A549 (cell line): ENCODE results near the gene SRSF7. TPM values are rescaled to one million over a fixed set of nuclear protein-coding genes. Genes with fewer than 3 reads are reported as not detected.
"Not testable (repeated sequence)": the region's sequence is repeated elsewhere in the genome, so short reads cannot be mapped to it uniquely, and the experiment has no call there.

Experiments used
- ATAC-seq, 2 experiments: fragments of 200-7000 bp in 1 of 2; fragments of >200 bp in 1 of 2; cut with Nextera tagmentation in 1 of 2; cut with Tn5 transposase in 1 of 2; 3 replicates each; pipeline versions ENCODE4 v1.8.0 to v1.9.1; 2018 to 2020; ENCODE audit warnings: mild to moderate bottlenecking in 1 of 2, moderate library complexity in 1 of 2
- CTCF ChIA-PET: fragments of 300-600 bp; sonication (Branson Sonifier 250); formaldehyde crosslinking; extraction: SDS; loops from one replicate; lab custom pipeline; 2021; ENCODE audit warnings: antibody characterized with exemption, inconsistent platforms; lab: Yijun Ruan, JAX
- POLR2A ChIA-PET: fragments of 350-600 bp; formaldehyde crosslinking; extraction: SDS; loops from one replicate; lab custom pipeline; 2021; ENCODE audit warnings: antibody characterized with exemption, inconsistent platforms; lab: Yijun Ruan, JAX
- DNase-seq, 2 experiments: peaks; one replicate each; pipeline versions ENCODE4 v3.0.0 to v3.0.0-alpha.2; 2011 to 2016; ENCODE audit warnings: low read depth in 1 of 2, low spot score in 1 of 2
- FAIRE-seq: peaks from 2 replicates; lab custom pipeline; 2011; peaks lifted over from hg19 to GRCh38; lab: Jason Lieb, UNC
- H3K27ac ChIP-seq, 2 experiments: fragments of >200 bp; sonication (Bioruptor Twin); formaldehyde crosslinking; 3 replicates each; pipeline ENCODE4 v1.5.1; 2016 to 2017
- H3K4me1 ChIP-seq: fragments of >200 bp; sonication (Bioruptor Twin); formaldehyde crosslinking; 3 replicates; pipeline ENCODE4 v1.6.1; 2016
- H3K4me2 ChIP-seq: fragments of >200 bp; sonication (Bioruptor Twin); formaldehyde crosslinking; 3 replicates; pipeline ENCODE4 v1.6.1; 2016
- H3K4me3 ChIP-seq: fragments of >200 bp; sonication (Bioruptor Twin); formaldehyde crosslinking; 3 replicates; pipeline ENCODE4 v1.5.1; 2016
- H3K9me3 ChIP-seq: fragments of >200 bp; sonication (Bioruptor Twin); formaldehyde crosslinking; 3 replicates; pipeline ENCODE4 v1.6.1; 2016
- CEBPB ChIP-seq, 2 experiments: fragments of >200 bp in 1 of 2; sonication (Bioruptor Twin) in 1 of 2; formaldehyde crosslinking in 1 of 2; IDR thresholded peaks; 2 replicates each; pipeline ENCODE4 v1.6.1; 2012 to 2016
- EHF ChIP-seq: fragments of 250-450 bp; sonication (Bioruptor Pico); IDR thresholded peaks from 2 replicates; pipeline ENCODE4 v1.5.0; 2020; ENCODE audit warnings: mild to moderate bottlenecking
- EHMT2 ChIP-seq: fragments of 200-600 bp; sonication (generic); IDR thresholded peaks from 2 replicates; pipeline ENCODE4 v1.6.1; 2016; ENCODE audit warnings: antibody characterized with exemption, low read depth, mild to moderate bottlenecking, moderate library complexity
- ESRRA ChIP-seq: fragments of 150-350 bp; IDR thresholded peaks from 2 replicates; pipeline ENCODE4 v1.6.1; 2014; ENCODE audit warnings: mild to moderate bottlenecking, low read length, borderline replicate concordance
- FOSL2 ChIP-seq, 2 experiments: fragments of 450-650 bp in 1 of 2; fragments of >200 bp in 1 of 2; sonication (Bioruptor Twin) in 1 of 2; formaldehyde crosslinking; IDR thresholded peaks; 2 replicates each; pipeline versions ENCODE4 v1.5.0 to v1.6.1; 2016 to 2020; ENCODE audit warnings: mild to moderate bottlenecking in 1 of 2, moderate library complexity in 1 of 2
- GATA3 ChIP-seq: IDR thresholded peaks from 2 replicates; pipeline ENCODE4 v1.6.1; 2012; ENCODE audit warnings: borderline replicate concordance
- HOXB13 ChIP-seq: fragments of 250-450 bp; sonication (Bioruptor Pico); IDR thresholded peaks from 2 replicates; pipeline ENCODE4 v1.5.0; 2020; ENCODE audit warnings: low read depth, mild to moderate bottlenecking, moderate library complexity
- JUN ChIP-seq, 2 experiments: fragments of >200 bp; sonication (Bioruptor Twin); formaldehyde crosslinking; IDR thresholded peaks; 2 replicates in 1 of 2; 3 replicates in 1 of 2; pipeline ENCODE4 v1.6.1; 2016 to 2017
- JUNB ChIP-seq: fragments of >200 bp; sonication (Bioruptor Twin); formaldehyde crosslinking; IDR thresholded peaks from 2 replicates; pipeline ENCODE4 v1.6.1; 2016
- KDM1A ChIP-seq: fragments of 200-600 bp; sonication (generic); IDR thresholded peaks from 2 replicates; pipeline ENCODE4 v1.6.1; 2016; ENCODE audit warnings: low read depth, mild to moderate bottlenecking
- KDM5A ChIP-seq: fragments of 200-600 bp; sonication (generic); IDR thresholded peaks from 2 replicates; pipeline ENCODE4 v1.6.1; 2016; ENCODE audit warnings: antibody characterized with exemption, mild to moderate bottlenecking
- NPAS2 ChIP-seq: fragments of 250-450 bp; sonication (Bioruptor Pico); IDR thresholded peaks from 2 replicates; pipeline ENCODE4 v1.8.0; 2022; ENCODE audit warnings: mild to moderate bottlenecking, moderate library complexity, borderline replicate concordance
- RAD21 ChIP-seq, 2 experiments: fragments of >200 bp in 1 of 2; sonication (Bioruptor Twin) in 1 of 2; formaldehyde crosslinking in 1 of 2; IDR thresholded peaks in 1 of 2; conservative IDR thresholded peaks in 1 of 2; 2 replicates in 1 of 2; 3 replicates in 1 of 2; pipeline ENCODE4 v1.6.1; 2012 to 2018; ENCODE audit warnings: inconsistent platforms in 1 of 2
- SMC3 ChIP-seq: fragments of >200 bp; sonication (Bioruptor Twin); formaldehyde crosslinking; IDR thresholded peaks from 3 replicates; pipeline ENCODE4 v1.6.1; 2018; ENCODE audit warnings: inconsistent platforms
- SREBF2 ChIP-seq: fragments of 450-650 bp; IDR thresholded peaks from 2 replicates; pipeline ENCODE4 v1.6.1; 2014; ENCODE audit warnings: mild to moderate bottlenecking, moderate library complexity
- TP53 ChIP-seq: fragments of 250-450 bp; sonication (Bioruptor Pico); IDR thresholded peaks from 2 replicates; pipeline ENCODE4 v1.5.0; 2021; ENCODE audit warnings: mild to moderate bottlenecking, moderate library complexity
- ZFP36 ChIP-seq: fragments of 450-650 bp; IDR thresholded peaks from 2 replicates; pipeline ENCODE4 v1.6.1; 2014; ENCODE audit warnings: borderline replicate concordance; ENCODE audit not compliant: partially characterized antibody
- WGBS: methylation state at CpG from one replicate; pipeline ENCODE4 v1.1.6; 2017; ENCODE audit errors: missing lambda C conversion rate; 5-methylcytosine and 5-hydroxymethylcytosine counted together
- polyA plus RNA-seq, 4 experiments: library from polyadenylated mRNA; depleted of rRNA in 3 of 4; stranded (reverse); fragments of >200 nt; fragmentation: RNase III in 1 of 4; extraction: RNeasy Plus Mini Kit Qiagen cat#74134 plus additional on column Dnase treatment in 1 of 4; gene quantifications; 2 replicates in 3 of 4; 3 replicates in 1 of 4; pipeline ENCODE4 v1.2.3, GENCODE V29; 2011 to 2017
- TF ChIP-seq, protein P1 (sequence below): fragments of 150-350 bp; IDR thresholded peaks from 2 replicates; pipeline ENCODE4 v1.6.1; 2014; ENCODE audit warnings: low read depth, mild to moderate bottlenecking, low read length
- TF ChIP-seq, protein P2 (sequence below): IDR thresholded peaks from 2 replicates; pipeline ENCODE4 v1.6.1; 2012; ENCODE audit warnings: low read depth, borderline replicate concordance
- TF ChIP-seq, protein P3 (sequence below): fragments of 450-650 bp; IDR thresholded peaks from 2 replicates; pipeline ENCODE4 v1.6.1; 2014; ENCODE audit warnings: antibody characterized with exemption

Gene SRSF7
- polyA plus RNA-seq, 2 of the 4 experiments (the other 2 are of a cell fraction): 397 to 544 TPM

DNA sequence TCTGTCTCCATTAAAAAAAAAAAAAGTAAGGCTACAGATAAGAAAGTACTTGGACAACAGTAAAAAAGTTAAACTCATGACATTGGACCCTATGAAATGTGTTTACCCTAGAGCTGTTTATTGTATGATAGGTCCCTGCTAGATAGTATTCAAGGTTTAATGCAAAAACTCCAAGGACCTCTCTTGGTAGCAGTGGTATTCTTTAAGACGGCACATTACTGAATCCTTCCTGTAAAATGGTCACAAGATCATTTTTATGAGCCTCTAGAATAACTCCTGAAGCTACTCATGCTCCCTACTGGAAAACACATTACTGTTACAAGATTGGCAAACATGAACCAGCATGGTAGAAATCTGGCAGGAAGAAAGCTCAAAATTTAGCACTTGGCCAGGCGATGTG, 46.5 kb downstream of the SRSF7 start:
- no peak for ATAC-seq
- H3K27ac ChIP-seq: no peak overlapping the region
- DNase-seq: no peak
- WGBS: 88% methylated on average over 2 of the region's 2 CpGs
- H3K4me2 ChIP-seq: no peak overlapping the region
- no peak overlapping the region for H3K4me3 ChIP-seq
- POLR2A ChIA-PET: interaction anchor here (1.1 to 1.3 kb wide), 2 partner anchors 9 to 103 kb away, joined by 3 to 4 read pairs; no protein-coding TSS in a partner anchor
- H3K4me1 ChIP-seq: 0 out of 3 replicates have a peak, but pooled peaks cover 3% of the 10 kb centered on the region
- no peak for TF ChIP-seq JUNB
- TF ChIP-seq GATA3: no peak
- no peak for TF ChIP-seq SMC3
- peaks cover 2% of the 10 kb centered on the region; the same call in 1 of the 3 replicates for H3K9me3 ChIP-seq
- CTCF ChIA-PET: interaction anchor here (0.8 to 2.1 kb wide), 5 partner anchors 9 to 168 kb away, joined by 3 to 6 read pairs (median 5); partner anchors contain the start of gene HNRNPLL
- FAIRE-seq: no peak

DNA sequence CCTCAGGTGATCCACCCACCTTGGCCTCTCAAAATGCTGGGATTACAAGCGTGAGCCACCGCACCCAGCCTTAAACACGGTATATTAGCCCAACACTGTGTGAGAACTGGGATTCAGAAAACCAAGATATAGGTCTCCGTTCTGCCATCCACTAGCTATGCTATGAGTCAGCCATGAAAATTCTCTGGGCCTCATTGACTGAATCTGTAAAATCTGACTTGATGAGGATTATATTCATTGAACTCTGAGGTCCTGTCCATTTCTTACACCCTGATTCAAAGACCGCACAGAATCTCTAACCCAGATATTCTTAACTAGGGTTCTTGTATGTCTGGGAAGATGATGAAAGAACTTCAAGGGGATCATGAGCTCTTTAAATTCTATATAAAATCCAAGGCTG, 47.8 kb downstream of the SRSF7 start:
- not testable (repeated sequence) for DNase-seq, ATAC-seq, H3K4me2 ChIP-seq, H3K4me1 ChIP-seq, H3K9me3 ChIP-seq, H3K27ac ChIP-seq, H3K4me3 ChIP-seq, FAIRE-seq
- WGBS: 96% methylated on average over 5 of the region's 5 CpGs
- ChIA-PET POLR2A (interaction anchor here (2.1 kb wide), 1 partner anchor 48 kb away, joined by 7 read pairs; the partner anchor contains the start of gene SRSF7), CTCF (interaction anchor here (1.2 to 1.4 kb wide), 2 partner anchors 15 to 99 kb away, joined by 3 to 4 read pairs; no protein-coding TSS in a partner anchor)

DNA sequence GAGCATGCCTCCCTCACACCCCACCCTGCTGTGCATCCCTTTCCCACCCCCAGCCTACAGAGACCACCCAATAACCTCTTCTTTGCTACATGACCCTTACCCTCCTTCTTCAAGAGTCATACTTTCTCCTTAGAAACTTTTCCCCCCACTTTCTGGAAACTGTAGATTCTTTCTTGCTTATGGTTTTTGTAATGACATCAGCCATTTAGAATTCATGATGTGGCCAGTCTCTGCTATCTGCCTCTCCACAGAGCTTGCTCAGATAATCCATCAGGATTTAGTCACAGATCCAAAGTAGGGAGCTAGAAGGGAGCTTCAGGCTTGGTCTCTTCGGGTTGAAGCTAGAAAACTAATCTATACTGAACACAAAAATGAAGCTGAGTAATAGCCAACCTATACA, 48.7 kb downstream of the SRSF7 start:
- POLR2A ChIA-PET: interaction anchor here (0.6 to 2.1 kb wide), 2 partner anchors 49 to 161 kb away, joined by 5 to 7 read pairs; partner anchors contain the start of gene SRSF7
- 0 out of 3 replicates have a peak, but pooled peaks cover 3% of the 10 kb centered on the region for H3K4me1 ChIP-seq
- CTCF ChIA-PET: no interaction called here
- H3K9me3 ChIP-seq: peaks cover 2% of the 10 kb centered on the region; the same call in 1 of the 3 replicates
- peak overlapping the region in 1 of 2 experiments; percentile 43; a peak in 2 of 6 replicates for H3K27ac ChIP-seq
- TF ChIP-seq, protein P1, sequence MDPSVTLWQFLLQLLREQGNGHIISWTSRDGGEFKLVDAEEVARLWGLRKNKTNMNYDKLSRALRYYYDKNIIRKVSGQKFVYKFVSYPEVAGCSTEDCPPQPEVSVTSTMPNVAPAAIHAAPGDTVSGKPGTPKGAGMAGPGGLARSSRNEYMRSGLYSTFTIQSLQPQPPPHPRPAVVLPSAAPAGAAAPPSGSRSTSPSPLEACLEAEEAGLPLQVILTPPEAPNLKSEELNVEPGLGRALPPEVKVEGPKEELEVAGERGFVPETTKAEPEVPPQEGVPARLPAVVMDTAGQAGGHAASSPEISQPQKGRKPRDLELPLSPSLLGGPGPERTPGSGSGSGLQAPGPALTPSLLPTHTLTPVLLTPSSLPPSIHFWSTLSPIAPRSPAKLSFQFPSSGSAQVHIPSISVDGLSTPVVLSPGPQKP: no peak
- TF ChIP-seq CEBPB (IDR thresholded peaks at IDR 0.05): no peak
- TF ChIP-seq KDM5A: no peak
- TF ChIP-seq, protein P2, sequence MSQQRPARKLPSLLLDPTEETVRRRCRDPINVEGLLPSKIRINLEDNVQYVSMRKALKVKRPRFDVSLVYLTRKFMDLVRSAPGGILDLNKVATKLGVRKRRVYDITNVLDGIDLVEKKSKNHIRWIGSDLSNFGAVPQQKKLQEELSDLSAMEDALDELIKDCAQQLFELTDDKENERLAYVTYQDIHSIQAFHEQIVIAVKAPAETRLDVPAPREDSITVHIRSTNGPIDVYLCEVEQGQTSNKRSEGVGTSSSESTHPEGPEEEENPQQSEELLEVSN: no peak
- TF ChIP-seq EHF: no peak
- TF ChIP-seq EHMT2: no peak
- TF ChIP-seq RAD21 (conservative IDR thresholded peaks at IDR 0.05 in 1 of 2, IDR thresholded peaks at IDR 0.05 in 1 of 2): no peak
- TF ChIP-seq FOSL2 (IDR thresholded peaks at IDR 0.05): no peak
- TF ChIP-seq FOSL2 (CRISPR knock-in tag; IDR thresholded peaks at IDR 0.05): no peak
- TF ChIP-seq JUN (IDR thresholded peaks at IDR 0.05): no peak
- TF ChIP-seq TP53: no peak
- TF ChIP-seq SREBF2: no peak
- TF ChIP-seq NPAS2 (CRISPR knock-in tag): no peak
- DNase-seq (peak in 1 of 2 experiments; percentile 16), FAIRE-seq (no peak), ATAC-seq (no peak)
- H3K4me3 ChIP-seq: no peak overlapping the region
- WGBS: 87% methylated on average over 1 of the region's 1 CpG
- H3K4me2 ChIP-seq: peak overlapping the region; percentile 0; the same call in 2 of the 3 replicates

DNA sequence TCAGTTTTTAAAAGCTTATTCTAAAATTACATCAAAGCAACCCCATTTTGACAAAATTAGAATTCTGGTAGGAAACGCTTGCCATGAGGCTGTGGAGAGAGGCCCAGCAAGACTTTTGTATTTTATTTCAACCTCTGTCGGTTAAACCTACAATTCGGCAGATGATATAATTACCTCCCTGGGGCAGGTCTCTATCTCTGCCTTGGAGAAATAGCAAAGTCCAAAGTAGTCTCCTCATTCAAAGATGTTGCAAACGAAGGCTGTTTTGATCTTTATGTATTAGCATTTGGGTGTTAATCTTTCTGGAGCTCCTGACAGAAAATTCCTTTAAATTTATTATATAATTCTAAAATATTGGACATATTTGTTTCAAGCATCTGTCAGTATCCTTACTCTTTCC, 49.6 kb downstream of the SRSF7 start:
- ATAC-seq (no peak), FAIRE-seq (no peak), DNase-seq (no peak)
- POLR2A ChIA-PET: no interaction called here
- CTCF ChIA-PET: interaction anchor here (0.6 to 1.5 kb wide), 2 partner anchors 98 to 119 kb away, joined by 3 to 4 read pairs; no protein-coding TSS in a partner anchor
- 0 out of 3 replicates have a peak, but pooled peaks cover 3% of the 10 kb centered on the region for H3K4me1 ChIP-seq
- no peak overlapping the region for H3K4me3 ChIP-seq
- H3K4me2 ChIP-seq: no peak overlapping the region
- no peak for TF ChIP-seq ESRRA
- no peak for TF ChIP-seq ZFP36
- TF ChIP-seq, protein P2: no peak
- TF ChIP-seq KDM5A: no peak
- TF ChIP-seq SMC3: no peak
- no peak for TF ChIP-seq HOXB13 (CRISPR knock-in tag)
- TF ChIP-seq, protein P3, sequence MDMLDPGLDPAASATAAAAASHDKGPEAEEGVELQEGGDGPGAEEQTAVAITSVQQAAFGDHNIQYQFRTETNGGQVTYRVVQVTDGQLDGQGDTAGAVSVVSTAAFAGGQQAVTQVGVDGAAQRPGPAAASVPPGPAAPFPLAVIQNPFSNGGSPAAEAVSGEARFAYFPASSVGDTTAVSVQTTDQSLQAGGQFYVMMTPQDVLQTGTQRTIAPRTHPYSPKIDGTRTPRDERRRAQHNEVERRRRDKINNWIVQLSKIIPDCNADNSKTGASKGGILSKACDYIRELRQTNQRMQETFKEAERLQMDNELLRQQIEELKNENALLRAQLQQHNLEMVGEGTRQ: no peak
- TF ChIP-seq KDM1A: no peak
- 89% methylated on average over 4 of the region's 4 CpGs for WGBS
- peaks cover 2% of the 10 kb centered on the region; the same call in 1 of the 3 replicates for H3K9me3 ChIP-seq
- H3K27ac ChIP-seq: no peak overlapping the region
